Non-pigmented ciliary epithelial cell (primary cell): ENCODE results near the gene SNCAIP.
A peak's percentile ranks its signal among the peaks of the same experiment; 100 is the strongest.

Experiments used
- DNase-seq: peaks from one replicate; pipeline ENCODE4 v3.0.0-alpha.2; 2010; ENCODE audit warnings: low read depth

Gene SNCAIP

DNA sequence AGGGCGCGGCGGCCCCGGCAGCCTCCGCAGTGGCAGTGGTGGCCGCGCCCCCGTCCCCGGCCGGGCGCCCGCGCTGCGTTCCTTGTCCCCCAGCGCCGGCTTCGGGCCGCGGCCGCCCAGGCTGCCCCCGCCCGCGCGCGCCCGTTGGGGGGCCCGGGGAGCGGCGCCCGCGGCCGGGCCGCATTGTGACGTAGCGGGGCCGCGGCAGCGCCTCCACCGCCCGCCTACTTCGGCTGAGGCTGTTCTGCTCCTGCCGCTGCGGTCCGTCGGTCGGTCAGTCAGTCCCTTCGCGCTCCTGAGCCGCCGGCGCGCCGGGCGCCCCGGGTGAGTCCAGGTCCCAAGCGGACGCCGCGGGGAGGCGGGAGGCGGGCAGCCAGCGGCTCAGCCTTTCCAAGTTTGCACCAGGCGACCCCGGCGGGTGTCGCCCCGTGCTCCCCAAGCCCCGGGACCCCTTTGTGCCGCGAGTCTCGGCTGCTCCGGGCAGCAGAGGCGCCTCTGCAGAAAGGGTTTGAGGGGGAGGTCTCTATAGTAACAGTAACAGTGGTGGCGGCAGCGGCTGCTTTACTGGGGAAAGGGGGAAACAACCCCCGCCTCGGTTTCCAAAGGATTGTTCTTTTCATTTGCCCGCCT, at the start of gene SNCAIP:
SNCAIP (plus strand) TSS at position 277 of the 630 bp plus-strand sequence. CDS start 78,898 bp downstream, outside the sequence.
- no peak for DNase-seq

GRCh38 chr5:122263352-122264030, 48.5 kb upstream of the SNCAIP start:
- DNase-seq, result peak; percentile 44

DNA sequence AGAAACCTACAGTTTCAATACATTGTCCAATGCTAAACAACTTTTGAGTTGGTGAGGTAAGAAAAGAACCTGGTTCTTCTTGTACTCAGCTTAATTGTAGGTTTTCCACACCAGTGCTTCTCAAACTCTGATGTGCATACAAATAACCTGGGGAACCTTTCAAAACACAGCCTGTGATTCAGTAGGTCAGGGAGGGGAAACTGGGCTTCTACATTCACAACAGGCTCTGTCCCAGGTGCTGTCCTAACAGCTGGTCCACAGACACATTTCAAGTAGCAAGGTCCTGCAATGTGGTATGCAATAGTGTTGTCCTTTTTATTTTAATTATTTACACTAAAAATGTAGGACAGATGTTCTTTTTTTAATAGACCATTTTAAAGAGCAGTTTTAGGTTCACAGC, 47.4 kb upstream of the SNCAIP start:
- no peak for DNase-seq

GRCh38 chr5:122267185-122267584, 44.9 kb upstream of the SNCAIP start:
- no peak for DNase-seq

- no peak for DNase-seq
Observed at GRCh38 chr5:122273696-122274095, 38.3 kb upstream of the SNCAIP start.

DNA sequence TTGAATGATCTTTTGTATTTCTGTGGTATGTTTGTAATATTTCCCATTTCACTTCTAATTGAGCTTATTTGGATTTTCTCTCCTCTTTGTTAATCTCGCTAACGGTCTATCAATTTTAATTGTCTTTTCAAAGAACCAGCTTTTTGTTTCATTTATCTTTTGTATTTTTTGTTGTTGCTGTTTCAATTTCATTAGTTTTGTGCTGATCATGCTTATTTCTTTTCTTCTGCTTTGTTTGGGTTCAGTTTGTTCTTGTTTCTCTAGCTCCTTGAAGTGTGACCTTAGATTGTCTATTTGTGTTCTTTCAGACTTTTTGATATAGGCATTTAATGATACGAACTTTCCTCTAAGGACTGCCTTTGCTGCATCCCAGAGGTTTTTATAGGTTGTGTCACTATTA, 28.4 kb upstream of the SNCAIP start:
- DNase-seq, result no peak

DNA sequence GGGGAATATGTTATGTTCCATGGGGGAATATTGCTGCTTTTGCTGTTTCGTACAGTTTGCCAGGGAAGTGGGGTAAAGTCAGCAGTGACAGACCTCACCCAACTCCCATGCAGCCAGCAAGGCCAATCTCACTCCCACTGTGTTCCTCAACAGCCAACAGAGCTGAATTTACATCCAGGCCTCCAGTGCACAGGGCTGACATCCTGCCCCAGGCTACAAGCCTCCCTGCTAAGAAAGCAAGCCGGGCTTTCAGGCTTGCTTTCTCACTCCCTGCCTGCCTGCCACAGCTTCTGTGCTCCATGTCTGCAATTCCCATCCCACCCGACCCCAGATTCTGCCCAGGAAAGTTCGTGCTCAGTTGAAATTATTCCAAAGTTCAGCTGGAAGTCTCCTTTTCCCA, 25.5 kb upstream of the SNCAIP start:
- no peak for DNase-seq

DNA sequence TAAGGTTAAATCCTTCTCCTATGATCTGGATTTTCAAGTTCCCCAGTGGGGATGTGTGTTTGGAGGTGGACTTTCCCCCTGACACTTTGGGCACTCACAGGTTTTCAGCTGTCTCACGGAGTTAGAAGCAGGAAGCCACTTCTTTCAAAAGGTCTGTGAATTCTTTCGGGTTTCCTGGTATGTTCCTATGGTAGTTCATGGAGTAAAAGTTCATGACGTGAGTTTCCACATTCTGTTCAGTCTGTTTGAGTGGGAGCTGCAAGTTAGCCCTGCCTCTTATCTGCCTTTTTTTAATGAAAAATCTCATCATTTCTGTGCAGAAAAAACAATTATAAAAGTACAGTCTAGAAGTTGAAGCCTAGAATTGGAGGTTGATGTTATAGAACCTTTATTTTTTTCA, 24.9 kb upstream of the SNCAIP start:
- no peak for DNase-seq

DNA sequence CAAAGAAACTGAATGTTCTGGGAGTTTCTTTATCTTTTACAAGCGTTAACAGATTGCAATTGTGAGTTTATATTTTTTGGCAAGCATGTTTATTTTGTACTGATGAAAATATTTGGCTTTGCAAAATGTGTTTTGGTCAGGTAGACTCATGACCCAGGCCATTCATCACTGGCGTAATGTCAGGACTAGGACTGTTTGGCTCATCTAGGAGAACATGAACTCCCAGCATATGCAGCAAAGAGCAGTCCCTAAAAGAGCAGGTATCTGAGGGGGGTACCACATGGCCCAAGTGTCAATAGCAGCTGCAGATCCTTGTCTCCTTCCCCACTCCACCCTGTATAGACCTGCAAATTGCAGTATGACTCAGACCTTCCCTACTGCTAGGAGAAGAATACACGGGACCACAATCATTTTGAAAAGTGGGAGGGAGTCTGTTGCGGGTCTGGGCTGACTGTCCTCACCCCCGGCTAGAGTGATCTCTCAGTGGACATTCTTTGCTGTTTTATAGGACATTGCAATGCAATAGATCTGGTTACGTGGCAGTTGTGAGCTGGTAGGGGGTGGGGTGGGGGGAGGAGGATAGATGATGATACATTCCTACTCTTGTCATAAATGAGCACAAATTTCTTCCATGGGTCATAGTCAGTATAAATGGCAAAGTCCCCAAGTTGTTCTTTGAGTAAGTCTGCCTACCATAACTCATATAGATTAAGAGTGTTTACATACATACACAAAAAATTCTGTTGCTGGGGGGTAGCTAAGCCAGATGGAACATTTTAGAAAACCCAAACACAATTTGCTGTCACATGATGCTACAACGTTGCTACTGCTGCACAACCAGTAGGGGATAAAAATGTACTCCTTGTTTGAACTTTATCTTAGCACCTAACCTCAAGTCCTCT, 20.8 kb upstream of the SNCAIP start:
- DNase-seq, result no peak

DNA sequence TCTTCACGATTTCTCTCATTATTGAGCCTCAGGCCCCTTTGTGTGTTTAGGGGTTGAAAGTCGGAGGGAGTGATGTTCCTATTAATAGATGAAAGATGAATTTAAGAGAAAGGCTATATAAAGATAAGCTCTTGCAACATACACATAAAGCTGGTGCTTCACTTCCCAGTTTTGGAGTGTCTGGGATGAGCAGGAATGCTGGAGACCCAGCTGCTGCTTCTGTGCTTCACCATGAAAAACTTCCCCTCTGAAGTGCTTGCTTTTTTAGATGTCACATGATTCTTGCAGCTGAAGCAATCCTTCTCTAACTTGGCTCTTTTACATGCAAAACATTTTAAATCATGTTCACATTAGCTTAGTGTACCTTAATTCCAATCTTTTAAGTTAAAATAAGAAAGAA, 19.7 kb upstream of the SNCAIP start:
- no peak for DNase-seq

DNA sequence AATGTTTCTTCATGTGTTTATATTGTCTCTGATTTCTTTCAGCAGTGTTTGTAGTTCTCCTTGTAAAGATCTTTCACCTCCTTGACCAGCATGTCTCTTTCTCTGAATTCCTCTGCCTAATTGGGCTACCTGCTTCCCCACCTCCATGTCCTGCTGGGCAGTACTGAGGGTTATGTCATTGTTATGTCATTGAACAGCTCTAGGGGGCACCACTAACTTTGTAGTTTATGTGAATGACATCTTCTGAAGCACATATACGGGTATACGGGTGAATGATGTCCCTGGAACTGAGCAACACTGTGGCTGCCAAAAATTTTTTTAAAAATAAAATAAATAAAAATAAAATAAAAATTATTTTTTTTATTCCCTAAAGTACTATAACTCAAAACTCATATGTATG, 16.9 kb upstream of the SNCAIP start:
- no peak for DNase-seq

DNA sequence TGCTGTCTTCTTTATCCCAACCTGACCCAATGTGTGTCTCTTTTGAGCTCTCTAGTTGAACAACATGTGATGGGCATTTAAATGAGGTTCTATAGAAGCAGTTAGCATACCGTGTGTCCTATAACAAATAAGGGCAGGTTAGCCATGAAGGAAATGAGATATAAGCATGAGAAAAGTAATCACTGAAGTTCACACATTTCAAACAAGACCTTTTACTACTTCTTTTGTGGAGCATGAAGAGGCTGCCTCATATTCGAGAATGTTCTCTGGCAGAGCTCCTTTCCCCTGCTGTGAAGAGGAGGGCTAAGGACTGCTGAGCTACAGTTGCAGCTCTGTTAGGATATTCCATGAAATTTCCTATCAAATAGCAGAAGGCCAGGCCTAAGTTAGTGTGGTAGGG, 15.2 kb upstream of the SNCAIP start:
- DNase-seq, result no peak

GRCh38 chr5:122297587-122298298, 14.3 kb upstream of the SNCAIP start:
- DNase-seq, result no peak

- no peak for DNase-seq
Observed at GRCh38 chr5:122300374-122300773, 11.7 kb upstream of the SNCAIP start.

GRCh38 chr5:122301016-122301415, 11.0 kb upstream of the SNCAIP start:
- DNase-seq, result no peak

DNA sequence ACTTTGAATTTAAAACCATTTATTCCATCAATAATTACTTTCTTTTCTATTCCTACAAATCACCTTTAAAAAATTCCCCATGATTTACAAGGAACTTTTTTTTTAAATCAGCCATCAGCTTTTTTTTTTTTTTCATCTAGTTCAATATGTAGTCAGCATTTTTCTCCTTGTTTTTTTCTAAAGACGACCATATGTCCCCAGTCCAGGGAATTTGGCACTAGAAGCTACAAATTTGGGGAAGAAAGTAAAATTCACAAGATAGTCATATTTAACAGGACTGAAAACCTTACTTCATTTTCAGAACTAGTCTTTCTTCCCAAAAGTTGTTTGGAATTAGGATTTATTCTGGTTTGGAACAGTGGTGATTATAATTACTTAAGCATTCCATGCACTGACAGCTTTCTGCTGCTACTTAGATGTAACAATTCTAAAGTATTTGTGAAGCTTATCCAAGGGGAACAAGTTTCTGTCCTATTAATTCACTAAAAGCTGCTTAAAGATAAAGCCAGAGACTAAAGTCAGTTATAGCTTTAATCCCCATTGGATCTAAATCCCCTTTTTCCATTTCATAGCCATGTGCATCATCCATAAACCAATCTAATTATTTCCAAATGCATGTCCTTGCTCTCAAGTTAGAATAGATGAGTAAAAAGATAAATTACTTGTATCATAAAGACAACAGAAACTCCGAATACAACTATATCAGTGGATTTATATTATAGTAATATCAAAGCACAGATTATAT, 7.4 kb upstream of the SNCAIP start:
- DNase-seq, result no peak

GRCh38 chr5:122306461-122306860, 5.6 kb upstream of the SNCAIP start:
- no peak for DNase-seq

GRCh38 chr5:122310889-122311288, 1.1 kb upstream of the SNCAIP start:
- no peak for DNase-seq

DNA sequence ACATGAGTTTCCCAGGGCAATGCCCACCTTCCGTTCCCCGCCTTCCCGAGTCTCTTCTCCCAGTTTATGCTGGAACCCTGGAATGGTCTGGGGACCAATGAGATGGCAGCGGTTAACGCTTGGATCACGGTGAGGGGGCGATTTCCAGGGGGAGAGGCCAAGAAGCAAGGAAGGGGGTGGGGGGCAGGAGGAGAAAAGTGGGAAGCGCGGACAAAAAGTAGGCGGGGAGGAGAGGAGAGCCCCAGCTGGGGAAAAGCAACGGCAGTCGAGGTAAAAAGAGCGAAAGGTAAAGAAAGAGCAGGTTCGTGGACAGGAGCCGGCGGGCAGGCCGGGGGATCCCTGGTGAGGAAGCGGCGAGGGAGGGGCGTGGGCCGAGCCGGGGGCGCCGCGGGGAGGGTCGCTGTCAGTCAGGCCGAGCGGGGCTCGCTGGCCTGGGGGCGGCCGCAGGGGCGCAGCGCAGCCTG, 508 bp upstream of the SNCAIP start:
- DNase-seq, result no peak

DNA sequence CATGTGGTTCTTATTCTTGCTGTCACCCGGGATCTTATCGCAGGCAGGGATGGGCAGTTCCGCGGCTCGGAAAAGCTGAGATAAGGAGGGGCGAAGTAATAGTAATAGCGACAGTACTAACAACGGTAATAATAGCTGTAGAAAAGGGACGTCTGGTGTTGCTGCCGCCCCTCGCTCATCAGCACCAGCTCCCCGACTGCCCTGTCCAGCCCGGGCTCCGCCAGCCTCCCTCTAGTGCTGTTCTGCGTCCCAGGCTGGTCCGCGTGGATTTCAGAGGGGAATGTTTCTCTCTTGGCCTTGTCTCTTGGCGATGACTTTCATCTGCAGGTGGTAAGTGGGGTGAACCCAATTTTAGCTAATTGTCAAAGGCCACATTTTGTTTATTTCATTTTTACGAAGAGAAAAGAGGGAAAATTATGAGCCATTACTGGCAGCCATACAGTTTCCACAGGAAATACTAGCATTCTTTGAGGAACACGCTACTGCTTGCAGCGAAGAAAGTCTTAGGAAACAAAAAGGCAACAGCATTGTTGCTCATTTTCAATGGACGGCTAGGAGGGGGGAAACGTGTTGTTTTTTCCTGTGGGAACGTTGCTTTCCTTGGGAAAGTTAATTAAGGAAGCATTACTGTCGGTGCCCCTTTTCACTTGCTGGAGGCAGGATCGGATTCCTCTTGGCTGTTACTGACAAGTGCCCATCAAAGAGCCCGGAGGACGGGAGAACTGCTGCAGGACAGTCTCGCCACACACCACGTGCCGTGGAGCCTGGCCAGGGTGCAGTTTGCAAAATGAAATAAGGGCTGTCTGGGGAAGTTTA, 762 bp downstream of the SNCAIP start:
- DNase-seq, result no peak

GRCh38 chr5:122314036-122314435, 2.0 kb downstream of the SNCAIP start:
- DNase-seq, result no peak
